GM21619 (cell line): ENCODE results near the gene ZNF485.

Source experiments
- ATAC-seq: cut with Tn5 transposase; IDR thresholded peaks from one replicate; pipeline ENCODE4 v1.9.1; 2021; ENCODE audit not compliant: unreplicated experiment

Gene ZNF485

GRCh38 chr10:43667317-43667731 lies 61.1 kb downstream of the ZNF485 start:
- ATAC-seq, result no peak
